ENCODE data around the gene CCDC51. TPM values are rescaled to one million over a fixed set of nuclear protein-coding genes. Genes with fewer than 3 reads are reported as not detected.
A peak's percentile ranks its signal among the peaks of the same experiment; 100 is the strongest.

Gene CCDC51
- total and polyA plus RNA-seq, 9 of the 15 experiments (the other 6 are each of a cell fraction or from before 2014, with no cell fraction given), result 6.5 to 18.6 (median 15.7) TPM

DNA sequence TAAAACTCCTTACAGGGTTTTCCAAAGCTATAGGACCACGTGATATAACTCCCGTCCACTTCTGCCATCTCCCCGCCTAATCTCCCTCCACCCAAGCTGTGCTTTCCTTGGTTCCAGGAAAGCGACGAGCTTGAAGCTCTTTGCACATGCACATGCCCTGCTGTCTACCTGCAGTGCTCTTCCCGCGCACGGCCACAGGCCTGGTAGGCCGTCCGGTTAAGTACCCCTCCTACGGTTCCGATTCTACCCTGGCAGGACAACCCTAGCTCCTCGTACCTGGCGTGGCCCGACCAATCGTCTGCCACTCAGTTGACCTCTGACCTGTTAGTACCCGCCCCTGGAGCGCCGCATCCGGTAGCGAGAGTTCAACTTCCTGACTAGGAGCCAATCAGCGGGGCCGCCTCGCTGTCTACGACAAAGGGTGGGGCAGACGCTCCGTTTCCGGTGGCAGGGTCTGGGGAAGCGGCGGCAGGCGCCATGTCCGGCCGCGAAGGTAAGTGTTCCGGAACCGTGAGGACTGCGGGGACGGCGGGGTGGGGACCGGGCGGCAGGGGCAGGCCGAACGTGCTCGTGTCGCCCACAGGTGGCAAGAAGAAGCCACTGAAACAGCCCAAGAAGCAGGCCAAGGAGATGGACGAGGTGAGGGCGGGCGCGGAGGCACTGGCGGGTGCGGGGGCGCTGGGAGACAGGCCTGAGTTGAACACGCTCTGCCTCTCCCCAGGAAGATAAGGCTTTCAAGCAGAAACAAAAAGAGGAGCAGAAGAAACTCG lies at the start of gene CCDC51, which contains the start of gene TMA7 (continued):
- TF ChIP-seq, protein P1, sequence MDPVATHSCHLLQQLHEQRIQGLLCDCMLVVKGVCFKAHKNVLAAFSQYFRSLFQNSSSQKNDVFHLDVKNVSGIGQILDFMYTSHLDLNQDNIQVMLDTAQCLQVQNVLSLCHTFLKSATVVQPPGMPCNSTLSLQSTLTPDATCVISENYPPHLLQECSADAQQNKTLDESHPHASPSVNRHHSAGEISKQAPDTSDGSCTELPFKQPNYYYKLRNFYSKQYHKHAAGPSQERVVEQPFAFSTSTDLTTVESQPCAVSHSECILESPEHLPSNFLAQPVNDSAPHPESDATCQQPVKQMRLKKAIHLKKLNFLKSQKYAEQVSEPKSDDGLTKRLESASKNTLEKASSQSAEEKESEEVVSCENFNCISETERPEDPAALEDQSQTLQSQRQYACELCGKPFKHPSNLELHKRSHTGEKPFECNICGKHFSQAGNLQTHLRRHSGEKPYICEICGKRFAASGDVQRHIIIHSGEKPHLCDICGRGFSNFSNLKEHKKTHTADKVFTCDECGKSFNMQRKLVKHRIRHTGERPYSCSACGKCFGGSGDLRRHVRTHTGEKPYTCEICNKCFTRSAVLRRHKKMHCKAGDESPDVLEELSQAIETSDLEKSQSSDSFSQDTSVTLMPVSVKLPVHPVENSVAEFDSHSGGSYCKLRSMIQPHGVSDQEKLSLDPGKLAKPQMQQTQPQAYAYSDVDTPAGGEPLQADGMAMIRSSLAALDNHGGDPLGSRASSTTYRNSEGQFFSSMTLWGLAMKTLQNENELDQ (CRISPR knock-in tag; IDR thresholded peaks at IDR 0.05; ENCODE audit: borderline replicate concordance), result no peak
- TF ChIP-seq KDM5B (IDR thresholded peaks at IDR 0.05; ENCODE audit: insufficient replicate concordance, low read depth, low read length) (peak; percentile 62), ZFX (CRISPR knock-in tag; IDR thresholded peaks at IDR 0.05) (peak; percentile 75), ZNF316 (IDR thresholded peaks at IDR 0.05) (no peak), ELF4 (CRISPR knock-in tag; IDR thresholded peaks at IDR 0.05) (no peak), GTF2E2 (tag; IDR thresholded peaks at IDR 0.05) (peak; percentile 32; the same call in 1 of the 2 replicates), SUPT5H (IDR thresholded peaks at IDR 0.05) (peak; percentile 93), ZNF695 (CRISPR knock-in tag; IDR thresholded peaks at IDR 0.05) (no peak), TAL1 (IDR thresholded peaks at IDR 0.05) (no peak), ETV5 (CRISPR knock-in tag; IDR thresholded peaks at IDR 0.05; ENCODE audit: low read depth) (peak; percentile 84; the same call in 1 of the 2 replicates), FOS (IDR thresholded peaks at IDR 0.05; ENCODE audit: extremely low read depth, insufficient read length) (peak; percentile 65)
- TF ChIP-seq, protein P2, sequence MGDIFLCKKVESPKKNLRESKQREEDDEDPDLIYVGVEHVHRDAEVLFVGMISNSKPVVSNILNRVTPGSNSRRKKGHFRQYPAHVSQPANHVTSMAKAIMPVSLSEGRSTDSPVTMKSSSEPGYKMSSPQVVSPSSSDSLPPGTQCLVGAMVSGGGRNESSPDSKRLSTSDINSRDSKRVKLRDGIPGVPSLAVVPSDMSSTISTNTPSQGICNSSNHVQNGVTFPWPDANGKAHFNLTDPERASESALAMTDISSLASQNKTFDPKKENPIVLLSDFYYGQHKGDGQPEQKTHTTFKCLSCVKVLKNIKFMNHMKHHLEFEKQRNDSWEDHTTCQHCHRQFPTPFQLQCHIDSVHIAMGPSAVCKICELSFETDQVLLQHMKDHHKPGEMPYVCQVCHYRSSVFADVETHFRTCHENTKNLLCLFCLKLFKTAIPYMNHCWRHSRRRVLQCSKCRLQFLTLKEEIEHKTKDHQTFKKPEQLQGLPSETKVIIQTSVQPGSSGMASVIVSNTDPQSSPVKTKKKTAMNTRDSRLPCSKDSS (IDR thresholded peaks at IDR 0.05; ENCODE audit: low read depth, partially characterized antibody), result no peak
- TF ChIP-seq, protein P3, sequence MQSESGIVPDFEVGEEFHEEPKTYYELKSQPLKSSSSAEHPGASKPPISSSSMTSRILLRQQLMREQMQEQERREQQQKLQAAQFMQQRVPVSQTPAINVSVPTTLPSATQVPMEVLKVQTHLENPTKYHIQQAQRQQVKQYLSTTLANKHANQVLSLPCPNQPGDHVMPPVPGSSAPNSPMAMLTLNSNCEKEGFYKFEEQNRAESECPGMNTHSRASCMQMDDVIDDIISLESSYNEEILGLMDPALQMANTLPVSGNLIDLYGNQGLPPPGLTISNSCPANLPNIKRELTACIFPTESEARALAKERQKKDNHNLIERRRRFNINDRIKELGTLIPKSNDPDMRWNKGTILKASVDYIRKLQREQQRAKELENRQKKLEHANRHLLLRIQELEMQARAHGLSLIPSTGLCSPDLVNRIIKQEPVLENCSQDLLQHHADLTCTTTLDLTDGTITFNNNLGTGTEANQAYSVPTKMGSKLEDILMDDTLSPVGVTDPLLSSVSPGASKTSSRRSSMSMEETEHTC (IDR thresholded peaks at IDR 0.05), result no peak
- TF ChIP-seq, protein P4, sequence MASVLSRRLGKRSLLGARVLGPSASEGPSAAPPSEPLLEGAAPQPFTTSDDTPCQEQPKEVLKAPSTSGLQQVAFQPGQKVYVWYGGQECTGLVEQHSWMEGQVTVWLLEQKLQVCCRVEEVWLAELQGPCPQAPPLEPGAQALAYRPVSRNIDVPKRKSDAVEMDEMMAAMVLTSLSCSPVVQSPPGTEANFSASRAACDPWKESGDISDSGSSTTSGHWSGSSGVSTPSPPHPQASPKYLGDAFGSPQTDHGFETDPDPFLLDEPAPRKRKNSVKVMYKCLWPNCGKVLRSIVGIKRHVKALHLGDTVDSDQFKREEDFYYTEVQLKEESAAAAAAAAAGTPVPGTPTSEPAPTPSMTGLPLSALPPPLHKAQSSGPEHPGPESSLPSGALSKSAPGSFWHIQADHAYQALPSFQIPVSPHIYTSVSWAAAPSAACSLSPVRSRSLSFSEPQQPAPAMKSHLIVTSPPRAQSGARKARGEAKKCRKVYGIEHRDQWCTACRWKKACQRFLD (CRISPR knock-in tag; IDR thresholded peaks at IDR 0.05), result no peak
- TF ChIP-seq, protein P5, sequence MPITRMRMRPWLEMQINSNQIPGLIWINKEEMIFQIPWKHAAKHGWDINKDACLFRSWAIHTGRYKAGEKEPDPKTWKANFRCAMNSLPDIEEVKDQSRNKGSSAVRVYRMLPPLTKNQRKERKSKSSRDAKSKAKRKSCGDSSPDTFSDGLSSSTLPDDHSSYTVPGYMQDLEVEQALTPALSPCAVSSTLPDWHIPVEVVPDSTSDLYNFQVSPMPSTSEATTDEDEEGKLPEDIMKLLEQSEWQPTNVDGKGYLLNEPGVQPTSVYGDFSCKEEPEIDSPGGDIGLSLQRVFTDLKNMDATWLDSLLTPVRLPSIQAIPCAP (CRISPR knock-in tag; IDR thresholded peaks at IDR 0.05; ENCODE audit: borderline replicate concordance), result no peak
- TF ChIP-seq, protein P6, sequence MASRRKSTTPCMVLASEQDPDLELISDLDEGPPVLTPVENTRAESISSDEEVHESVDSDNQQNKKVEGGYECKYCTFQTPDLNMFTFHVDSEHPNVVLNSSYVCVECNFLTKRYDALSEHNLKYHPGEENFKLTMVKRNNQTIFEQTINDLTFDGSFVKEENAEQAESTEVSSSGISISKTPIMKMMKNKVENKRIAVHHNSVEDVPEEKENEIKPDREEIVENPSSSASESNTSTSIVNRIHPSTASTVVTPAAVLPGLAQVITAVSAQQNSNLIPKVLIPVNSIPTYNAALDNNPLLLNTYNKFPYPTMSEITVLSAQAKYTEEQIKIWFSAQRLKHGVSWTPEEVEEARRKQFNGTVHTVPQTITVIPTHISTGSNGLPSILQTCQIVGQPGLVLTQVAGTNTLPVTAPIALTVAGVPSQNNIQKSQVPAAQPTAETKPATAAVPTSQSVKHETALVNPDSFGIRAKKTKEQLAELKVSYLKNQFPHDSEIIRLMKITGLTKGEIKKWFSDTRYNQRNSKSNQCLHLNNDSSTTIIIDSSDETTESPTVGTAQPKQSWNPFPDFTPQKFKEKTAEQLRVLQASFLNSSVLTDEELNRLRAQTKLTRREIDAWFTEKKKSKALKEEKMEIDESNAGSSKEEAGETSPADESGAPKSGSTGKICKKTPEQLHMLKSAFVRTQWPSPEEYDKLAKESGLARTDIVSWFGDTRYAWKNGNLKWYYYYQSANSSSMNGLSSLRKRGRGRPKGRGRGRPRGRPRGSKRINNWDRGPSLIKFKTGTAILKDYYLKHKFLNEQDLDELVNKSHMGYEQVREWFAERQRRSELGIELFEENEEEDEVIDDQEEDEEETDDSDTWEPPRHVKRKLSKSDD (conservative IDR thresholded peaks at IDR 0.05; ENCODE audit: low read length), result no peak

Measured in K562 (cell line).